Measurements from ENCODE around the gene LONRF3. TPM values are rescaled to one million over a fixed set of nuclear protein-coding genes. Genes with fewer than 3 reads are reported as not detected.

The LONRF3 gene
- total RNA-seq, result 10 to 100 TPM; 13.6 to 16.0 (median 15.1) TPM

- intact Hi-C loops (cut with DNase I; ENCODE audit: low total_unique reads), result no loop called here
- peak; percentile 65 to 86 (median 77) for TF ChIP-seq POLR2AphosphoS5 (IDR thresholded peaks at IDR 0.05)
- peak; percentile 77 for TF ChIP-seq POLR2A (IDR thresholded peaks at IDR 0.05)
- TF ChIP-seq, protein P1, sequence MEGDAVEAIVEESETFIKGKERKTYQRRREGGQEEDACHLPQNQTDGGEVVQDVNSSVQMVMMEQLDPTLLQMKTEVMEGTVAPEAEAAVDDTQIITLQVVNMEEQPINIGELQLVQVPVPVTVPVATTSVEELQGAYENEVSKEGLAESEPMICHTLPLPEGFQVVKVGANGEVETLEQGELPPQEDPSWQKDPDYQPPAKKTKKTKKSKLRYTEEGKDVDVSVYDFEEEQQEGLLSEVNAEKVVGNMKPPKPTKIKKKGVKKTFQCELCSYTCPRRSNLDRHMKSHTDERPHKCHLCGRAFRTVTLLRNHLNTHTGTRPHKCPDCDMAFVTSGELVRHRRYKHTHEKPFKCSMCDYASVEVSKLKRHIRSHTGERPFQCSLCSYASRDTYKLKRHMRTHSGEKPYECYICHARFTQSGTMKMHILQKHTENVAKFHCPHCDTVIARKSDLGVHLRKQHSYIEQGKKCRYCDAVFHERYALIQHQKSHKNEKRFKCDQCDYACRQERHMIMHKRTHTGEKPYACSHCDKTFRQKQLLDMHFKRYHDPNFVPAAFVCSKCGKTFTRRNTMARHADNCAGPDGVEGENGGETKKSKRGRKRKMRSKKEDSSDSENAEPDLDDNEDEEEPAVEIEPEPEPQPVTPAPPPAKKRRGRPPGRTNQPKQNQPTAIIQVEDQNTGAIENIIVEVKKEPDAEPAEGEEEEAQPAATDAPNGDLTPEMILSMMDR (IDR thresholded peaks at IDR 0.05), result no peak
- no peaks in the 10 kb centered on the region for H3K36me3 ChIP-seq
- peaks cover 0 to 54% of the 10 kb centered on the region in 2 donors for H3K27me3 ChIP-seq
- H3K4me3 ChIP-seq, result peak within 1 kb of the TSS; percentile 58 to 72 (median 67)
- H3K27ac ChIP-seq, result peak within 1 kb of the TSS; percentile 60 to 87
- DNase-seq (ENCODE audit: low spot score in 2 of 2), result peak; percentile 57 to 75
- no peaks in the 10 kb centered on the region for H3K9me3 ChIP-seq
- H3K4me1 ChIP-seq, result no peaks in the 10 kb centered on the region
These were observed at the start of gene LONRF3 for GRCh38 chrX:118974088-118974907. Gene LONRF3 (plus strand): TSS chrX:118974618. CDS start chrX:118974781, 163 bp downstream.

DNA sequence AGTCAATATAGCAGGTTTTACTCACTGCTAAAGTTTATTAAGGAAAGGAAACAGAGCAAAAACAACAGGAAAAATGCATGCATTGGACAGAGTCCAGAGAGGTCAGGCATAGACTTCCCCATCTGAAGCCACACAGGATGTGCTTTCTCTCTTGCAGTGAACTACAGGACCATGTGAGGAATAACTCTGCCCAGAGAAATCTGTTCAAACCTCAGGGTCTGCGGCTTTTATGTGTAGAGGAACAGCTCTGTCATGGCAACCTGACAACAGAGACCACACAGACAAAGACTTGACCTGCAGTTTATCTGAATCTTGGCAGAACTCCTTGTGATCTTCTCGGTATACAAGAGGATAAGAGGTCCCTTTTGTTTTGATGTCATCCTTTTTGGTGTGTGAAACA, 46.3 kb upstream of the LONRF3 start:
- Histone ChIP-seq H3K36me3 (no peaks in the 10 kb centered on the region), H3K4me1 (no peaks in the 10 kb centered on the region), H3K27me3 (no peaks in the 10 kb centered on the region), H3K9me3 (peaks cover 0 to 4% of the 10 kb centered on the region in 2 donors), H3K27ac (no peak overlapping the region), H3K4me3 (no peak overlapping the region)
- no peak for DNase-seq (ENCODE audit: low spot score in 2 of 2)
- intact Hi-C loops (cut with DNase I; ENCODE audit: low total_unique reads), result no loop called here
- TF ChIP-seq POLR2AphosphoS5 (IDR thresholded peaks at IDR 0.05) (no peak), POLR2A (IDR thresholded peaks at IDR 0.05) (no peak)
- TF ChIP-seq, protein P1 (IDR thresholded peaks at IDR 0.05), result no peak

DNA sequence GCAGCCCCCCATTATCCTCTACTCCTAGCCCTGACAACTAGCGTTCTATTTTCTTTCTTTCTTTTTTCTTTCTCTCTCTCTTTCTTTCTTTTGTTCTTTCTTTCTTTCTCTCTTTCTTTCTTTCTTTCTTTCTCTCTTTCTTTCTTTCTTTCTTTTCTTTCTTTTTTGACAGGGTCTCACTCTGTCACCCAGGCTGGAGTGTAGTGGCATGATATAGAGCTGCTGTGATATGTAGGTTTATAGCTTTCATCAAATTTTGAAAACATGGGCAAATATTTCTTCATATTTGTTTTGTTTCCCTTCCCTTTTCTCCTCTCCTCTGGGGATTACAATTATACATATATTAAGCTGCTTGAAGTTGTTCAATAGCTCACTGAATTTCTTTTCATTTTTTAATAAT, 39.1 kb upstream of the LONRF3 start:
- no peaks in the 10 kb centered on the region for H3K36me3 ChIP-seq
- intact Hi-C loops (cut with DNase I; ENCODE audit: low total_unique reads), result no loop called here
- DNase-seq (ENCODE audit: low spot score in 2 of 2), result no peak
- TF ChIP-seq POLR2A (IDR thresholded peaks at IDR 0.05) (no peak), POLR2AphosphoS5 (IDR thresholded peaks at IDR 0.05) (no peak)
- TF ChIP-seq, protein P1 (IDR thresholded peaks at IDR 0.05), result no peak
- peaks cover 0 to 11% of the 10 kb centered on the region in 2 donors for H3K9me3 ChIP-seq
- no peak overlapping the region for H3K4me3 ChIP-seq
- no peaks in the 10 kb centered on the region for H3K4me1 ChIP-seq
- no peaks in the 10 kb centered on the region for H3K27me3 ChIP-seq
- no peak overlapping the region for H3K27ac ChIP-seq

- peaks cover 0 to 4% of the 10 kb centered on the region in 2 donors for H3K27me3 ChIP-seq
- no peaks in the 10 kb centered on the region for H3K9me3 ChIP-seq
- TF ChIP-seq, protein P1 (IDR thresholded peaks at IDR 0.05), result no peak
- TF ChIP-seq POLR2AphosphoS5 (IDR thresholded peaks at IDR 0.05), result no peak
- TF ChIP-seq POLR2A (IDR thresholded peaks at IDR 0.05), result no peak
- H3K4me3 ChIP-seq, result no peak overlapping the region
- H3K27ac ChIP-seq, result no peak overlapping the region
- intact Hi-C loops (cut with DNase I; ENCODE audit: low total_unique reads), result no loop called here
- DNase-seq (ENCODE audit: low spot score in 2 of 2), result no peak
- H3K4me1 ChIP-seq, result no peaks in the 10 kb centered on the region
- no peaks in the 10 kb centered on the region for H3K36me3 ChIP-seq
These were observed 33.3 kb upstream of the LONRF3 start for GRCh38 chrX:118941147-118941546.

DNA sequence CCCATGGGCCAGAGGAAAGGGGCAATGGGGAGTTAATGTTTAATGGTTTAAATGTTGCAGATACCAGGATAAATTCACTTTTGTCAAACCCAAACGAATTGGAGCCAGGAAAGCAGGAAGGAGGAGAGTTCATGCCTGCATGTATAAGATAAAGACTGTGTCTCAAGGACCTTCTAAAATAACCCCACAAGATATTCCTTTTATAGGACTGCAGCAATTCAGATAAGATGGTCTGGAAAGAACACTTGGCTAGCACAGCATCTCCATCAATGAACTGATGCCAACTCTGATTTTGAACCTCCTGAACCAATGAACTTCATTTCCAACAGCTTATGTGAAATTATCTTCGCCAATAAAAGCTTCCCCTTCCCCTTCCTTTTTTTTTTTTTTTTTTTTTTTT, 31.3 kb upstream of the LONRF3 start:
- TF ChIP-seq POLR2AphosphoS5 (IDR thresholded peaks at IDR 0.05) (no peak), POLR2A (IDR thresholded peaks at IDR 0.05) (no peak)
- TF ChIP-seq, protein P1 (IDR thresholded peaks at IDR 0.05), result no peak

More for the DNA sequence above, 31.3 kb upstream of the LONRF3 start:
- H3K4me3 ChIP-seq, result no peak overlapping the region
- no peaks in the 10 kb centered on the region for H3K9me3 ChIP-seq
- H3K4me1 ChIP-seq, result no peaks in the 10 kb centered on the region
- peaks cover 0 to 14% of the 10 kb centered on the region in 2 donors for H3K27me3 ChIP-seq
- H3K36me3 ChIP-seq, result no peaks in the 10 kb centered on the region
- intact Hi-C loops (cut with DNase I; ENCODE audit: low total_unique reads), result no loop called here
- no peak for DNase-seq (ENCODE audit: low spot score in 2 of 2)
- H3K27ac ChIP-seq, result no peak overlapping the region
